Psoas muscle (tissue), 8 donors: ENCODE data around the gene STARD10. TPM values are rescaled to one million over a fixed set of nuclear protein-coding genes. Genes with fewer than 3 reads are reported as not detected.

Source experiments
- ATAC-seq, 4 donors: fragments of 200-7000 bp; cut with Tn5 transposase; one replicate each; pipeline ENCODE4 v1.9.1; 2020; ENCODE audit warnings: moderate library complexity in 3 of 4, mild to moderate bottlenecking in 2 of 4
- DNase-seq, 2 donors: peaks; one replicate each; pipeline ENCODE4 v3.0.0-alpha.2; 2020
- H3K27ac ChIP-seq: fragments of 200-600 bp; one replicate; pipeline ENCODE4 v1.8.0; 2022
- H3K27me3 ChIP-seq, 3 donors: fragments of 200-600 bp in 1 of 3; one replicate each; pipeline versions ENCODE4 v1.6.1 to v1.8.0; 2013 to 2022; ENCODE audit warnings: low read length in 2 of 3, mild to moderate bottlenecking in 2 of 3, moderate library complexity in 1 of 3; ENCODE audit not compliant: insufficient read depth in 3 of 3
- H3K36me3 ChIP-seq, 2 donors: fragments of 200-600 bp in 1 of 2; one replicate each; pipeline versions ENCODE4 v1.6.1 to v1.8.0; 2013 to 2022; ENCODE audit warnings: low read depth in 1 of 2, mild to moderate bottlenecking in 1 of 2, moderate library complexity in 1 of 2; ENCODE audit not compliant: insufficient read depth in 1 of 2
- H3K4me1 ChIP-seq: fragments of 200-600 bp; one replicate; pipeline ENCODE4 v1.8.0; 2022
- H3K4me3 ChIP-seq: fragments of 200-600 bp; one replicate; pipeline ENCODE4 v1.8.0; 2022; ENCODE audit warnings: mild to moderate bottlenecking
- H3K9me3 ChIP-seq: fragments of 200-600 bp; one replicate; pipeline ENCODE4 v1.8.0; 2022
- WGBS, 3 donors: extraction: QIAGEN DNeasy Blood & Tissue Kit; methylation state at CpG; one replicate each; pipeline versions ENCODE4 v1.1.6 to v1.1.7; 2013; 5-methylcytosine and 5-hydroxymethylcytosine counted together
- intact Hi-C, 2 donors: fragments of 100-400 bp; cut with DNase I; formaldehyde crosslinking; loops; one replicate each; pipeline versions ENCODE4 v1.11.0 to v1.14.2; 2022
- polyA plus RNA-seq, 3 donors: library from polyadenylated mRNA; stranded (reverse); fragments of 200-250 nt; gene quantifications; one replicate each; pipeline ENCODE4 v1.2.3, GENCODE V29; 2013
- total RNA-seq, 4 donors: library from RNA; stranded (reverse); fragmentation: NEBNext Ultra II Directional in 2 of 4; extraction: Animal tissue kit (Norgen Biotek cat#: 25700) in 2 of 4; gene quantifications; one replicate each; pipeline versions ENCODE4 v1.2.1 to v1.2.4, GENCODE V29; 2021 to 2023
- TF ChIP-seq, protein P1 (sequence below): fragments of 200-600 bp; IDR thresholded peaks from one replicate; pipeline ENCODE4 v1.8.0; 2022; ENCODE audit warnings: antibody characterized with exemption
- donor health status: healthy with polysubstance abuse.
- donor health status: DM: no; HTN: no; CAD: no; lungs with moderate emphysema.
- donor health status: Bipolar disorder and iron deficiency.
- donor health status: healthy.
- donor health status: DM: yes; HTN: yes; CAD: no.
- donor health status: DM: no; HTN: no; CAD: no.
- donor health status: DM: no; HTN: no; CAD: no.
- donor health status: DM: yes; HTN: yes; CAD: no.

STARD10 gene
- total and polyA plus RNA-seq, 7 donors, result 18.6 to 99.9 (median 57.3) TPM

DNA sequence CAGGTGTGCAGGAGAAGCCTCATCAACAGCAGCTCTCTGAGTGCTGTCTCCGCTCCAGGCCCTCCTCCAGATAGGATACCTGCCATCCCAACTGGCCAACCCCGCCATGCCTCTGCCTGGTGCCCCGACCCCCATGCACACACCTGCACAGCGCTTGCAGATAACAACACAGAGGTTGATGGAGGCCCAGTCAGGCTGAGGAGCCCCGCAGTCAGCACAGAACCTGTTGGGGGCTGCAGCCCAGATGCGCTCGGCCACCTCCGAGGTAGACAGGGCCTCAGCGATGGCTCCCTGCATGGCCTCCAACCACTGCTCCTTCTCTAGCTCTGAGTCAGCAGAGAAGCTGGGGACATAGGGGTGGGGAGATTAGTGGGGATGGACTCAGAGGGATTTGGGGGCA lies 86.8 kb downstream of the STARD10 start:
- DNase-seq, result no peak
- WGBS, 3 donors, result 95 to 96% (median 96%) methylated on average over 9 of the region's 9 CpGs

DNA sequence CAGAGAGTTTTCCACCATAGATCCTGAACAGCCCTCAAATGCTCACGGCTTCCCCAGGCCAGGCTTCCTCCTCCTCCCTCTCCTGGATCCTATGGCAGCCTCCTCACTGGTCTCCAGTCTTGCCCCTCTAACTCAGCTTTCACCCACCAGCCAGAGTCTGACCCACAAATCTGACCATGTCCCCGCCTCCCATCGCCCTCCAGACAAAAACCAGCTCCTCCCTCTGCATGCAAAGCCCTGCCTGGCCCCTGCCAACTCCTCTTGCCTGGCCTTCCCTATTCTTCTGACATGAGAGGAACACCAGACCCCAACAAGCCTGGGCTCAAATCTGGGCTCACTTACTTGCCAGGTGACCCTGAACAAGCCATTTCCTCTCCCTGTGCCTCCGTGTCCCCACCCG lies 87.3 kb downstream of the STARD10 start:
- TF ChIP-seq, protein P1, sequence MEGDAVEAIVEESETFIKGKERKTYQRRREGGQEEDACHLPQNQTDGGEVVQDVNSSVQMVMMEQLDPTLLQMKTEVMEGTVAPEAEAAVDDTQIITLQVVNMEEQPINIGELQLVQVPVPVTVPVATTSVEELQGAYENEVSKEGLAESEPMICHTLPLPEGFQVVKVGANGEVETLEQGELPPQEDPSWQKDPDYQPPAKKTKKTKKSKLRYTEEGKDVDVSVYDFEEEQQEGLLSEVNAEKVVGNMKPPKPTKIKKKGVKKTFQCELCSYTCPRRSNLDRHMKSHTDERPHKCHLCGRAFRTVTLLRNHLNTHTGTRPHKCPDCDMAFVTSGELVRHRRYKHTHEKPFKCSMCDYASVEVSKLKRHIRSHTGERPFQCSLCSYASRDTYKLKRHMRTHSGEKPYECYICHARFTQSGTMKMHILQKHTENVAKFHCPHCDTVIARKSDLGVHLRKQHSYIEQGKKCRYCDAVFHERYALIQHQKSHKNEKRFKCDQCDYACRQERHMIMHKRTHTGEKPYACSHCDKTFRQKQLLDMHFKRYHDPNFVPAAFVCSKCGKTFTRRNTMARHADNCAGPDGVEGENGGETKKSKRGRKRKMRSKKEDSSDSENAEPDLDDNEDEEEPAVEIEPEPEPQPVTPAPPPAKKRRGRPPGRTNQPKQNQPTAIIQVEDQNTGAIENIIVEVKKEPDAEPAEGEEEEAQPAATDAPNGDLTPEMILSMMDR, result no peak
- no peaks in the 10 kb centered on the region for H3K4me1 ChIP-seq
- H3K36me3 ChIP-seq, result peaks cover 0 to 79% of the 10 kb centered on the region in 2 donors
- H3K27ac ChIP-seq, result no peak overlapping the region
- no peaks in the 10 kb centered on the region for H3K27me3 ChIP-seq
- no peak for ATAC-seq
- DNase-seq, result no peak
- 88 to 94% (median 90%) methylated on average over 5 of the region's 5 CpGs for WGBS, 3 donors
- H3K9me3 ChIP-seq, result no peaks in the 10 kb centered on the region
- intact Hi-C loops, result no loop called here
- no peak overlapping the region for H3K4me3 ChIP-seq

More for the DNA sequence above, 86.8 kb downstream of the STARD10 start:
- intact Hi-C loops, result no loop called here
- no peak for ATAC-seq
- TF ChIP-seq, protein P1, result no peak
- H3K9me3 ChIP-seq, result no peaks in the 10 kb centered on the region
- H3K36me3 ChIP-seq, result peaks cover 0 to 79% of the 10 kb centered on the region in 2 donors
- no peak overlapping the region for H3K27ac ChIP-seq
- no peaks in the 10 kb centered on the region for H3K27me3 ChIP-seq
- H3K4me3 ChIP-seq, result no peak overlapping the region
- H3K4me1 ChIP-seq, result no peaks in the 10 kb centered on the region

- no peak overlapping the region for H3K4me3 ChIP-seq
- ATAC-seq, result no peak
Measured at GRCh38 chr11:72705442-72706365, 88.1 kb downstream of the STARD10 start.

DNA sequence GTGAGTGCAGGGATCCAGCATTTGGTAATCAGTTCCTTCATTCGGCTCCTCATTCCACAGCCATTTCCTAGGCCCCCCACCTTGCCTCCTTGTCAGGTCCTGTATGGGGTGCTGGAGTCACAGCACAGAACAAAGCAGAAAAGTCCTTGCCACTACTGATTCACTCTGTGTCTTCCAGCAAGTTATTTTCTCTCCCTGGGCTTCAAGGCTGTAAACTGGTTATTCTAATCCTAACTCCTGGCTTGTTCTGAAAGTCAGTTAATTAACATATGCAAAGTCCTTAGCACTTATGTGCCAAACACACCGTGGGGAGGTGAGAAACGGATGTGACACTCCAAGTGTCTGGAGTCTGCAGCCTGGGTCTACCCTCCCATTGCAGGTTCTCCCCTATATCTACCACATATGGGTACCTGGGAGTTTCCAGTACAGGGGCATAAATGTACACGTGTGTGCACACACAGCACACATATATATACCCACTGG lies 89.0 kb downstream of the STARD10 start:
- ATAC-seq, result no peak
- WGBS, 3 donors, result 61 to 64% (median 62%) methylated on average over 4 of the region's 4 CpGs
- Histone ChIP-seq H3K9me3 (no peaks in the 10 kb centered on the region), H3K4me3 (no peak overlapping the region), H3K36me3 (peaks cover 0 to 81% of the 10 kb centered on the region in 2 donors), H3K27ac (no peak overlapping the region), H3K27me3 (no peaks in the 10 kb centered on the region), H3K4me1 (no peaks in the 10 kb centered on the region)
- TF ChIP-seq, protein P1, result no peak
- intact Hi-C loops, result no loop called here
- DNase-seq, result no peak

More at GRCh38 chr11:72705442-72706365, 88.1 kb downstream of the STARD10 start:
- intact Hi-C loops, result no loop called here
- H3K36me3 ChIP-seq, result peaks cover 0 to 79% of the 10 kb centered on the region in 2 donors
- DNase-seq, result no peak
- WGBS, 3 donors, result 88 to 91% (median 90%) methylated on average over 11 to 12 of the region's 12 CpGs
- H3K4me1 ChIP-seq, result no peaks in the 10 kb centered on the region
- H3K27ac ChIP-seq, result no peak overlapping the region
- TF ChIP-seq, protein P1, result no peak
- H3K9me3 ChIP-seq, result no peaks in the 10 kb centered on the region
- H3K27me3 ChIP-seq, result no peaks in the 10 kb centered on the region

Other genes with a start within 250 kb of the STARD10 start
- 10 to 100 TPM in 2 of 4 donors, 1 to 10 TPM in 2; 6.0 to 20.1 (median 10.1) TPM for gene PDE2A, start 119.6 kb downstream of the STARD10 start, total RNA-seq
- gene PDE2A, start 119.6 kb downstream of the STARD10 start, polyA plus RNA-seq, result 10 to 100 TPM in 1 of 3 donors, 1 to 10 TPM in 2; 6.9 to 16.6 (median 7.6) TPM
- gene ARAP1, start 41.6 kb downstream of the STARD10 start, total RNA-seq, result 10 to 100 TPM; 16.0 to 27.5 (median 18.9) TPM
- 10 to 100 TPM; 16.8 to 19.8 (median 17.5) TPM for gene ARAP1, start 41.6 kb downstream of the STARD10 start, polyA plus RNA-seq
- gene ATG16L2, start 20.4 kb upstream of the STARD10 start, total RNA-seq, result 1 to 10 TPM; 4.5 to 9.6 (median 5.4) TPM
- 1 to 10 TPM; 3.9 to 5.2 (median 4.7) TPM for gene ATG16L2, start 20.4 kb upstream of the STARD10 start, polyA plus RNA-seq